Fibroblast of skin of abdomen (primary cell): ENCODE measurements around the gene ZMIZ2.

Experiments used
- DNase-seq: peaks from one replicate; pipeline ENCODE4 v3.0.0-alpha.2; 2013

The ZMIZ2 gene

GRCh38 chr7:44805950-44806349, 57.3 kb downstream of the ZMIZ2 start:
- DNase-seq: no peak

DNA sequence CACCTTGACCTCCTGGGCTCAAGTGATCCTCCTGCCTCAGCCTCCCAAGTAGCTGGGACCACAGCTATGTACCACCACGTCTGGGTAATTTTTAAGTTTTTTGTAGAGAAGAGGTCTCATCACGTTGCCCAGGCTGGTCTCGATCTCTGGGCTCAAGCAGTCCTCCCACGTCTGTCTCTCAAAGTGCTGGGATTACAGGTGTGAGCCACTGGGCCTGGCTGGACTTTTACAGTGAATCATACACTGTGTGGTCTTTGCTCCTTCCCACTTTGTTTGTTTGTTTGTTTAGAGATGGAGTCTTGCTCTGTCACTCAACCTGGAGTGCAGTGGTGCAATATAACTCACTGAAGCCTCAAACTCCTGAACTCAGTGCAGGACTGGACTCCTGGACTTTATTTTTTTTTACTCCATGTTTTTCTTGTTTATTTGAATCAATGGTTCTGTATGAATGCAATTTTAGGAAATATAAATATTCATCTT, 60.3 kb downstream of the ZMIZ2 start:
- DNase-seq: no peak

GRCh38 chr7:44811093-44811492, 62.4 kb downstream of the ZMIZ2 start:
- no peak for DNase-seq

GRCh38 chr7:44811571-44811970, 62.9 kb downstream of the ZMIZ2 start:
- DNase-seq: no peak

- no peak for DNase-seq
Measured at GRCh38 chr7:44814919-44815318, 66.3 kb downstream of the ZMIZ2 start.

DNA sequence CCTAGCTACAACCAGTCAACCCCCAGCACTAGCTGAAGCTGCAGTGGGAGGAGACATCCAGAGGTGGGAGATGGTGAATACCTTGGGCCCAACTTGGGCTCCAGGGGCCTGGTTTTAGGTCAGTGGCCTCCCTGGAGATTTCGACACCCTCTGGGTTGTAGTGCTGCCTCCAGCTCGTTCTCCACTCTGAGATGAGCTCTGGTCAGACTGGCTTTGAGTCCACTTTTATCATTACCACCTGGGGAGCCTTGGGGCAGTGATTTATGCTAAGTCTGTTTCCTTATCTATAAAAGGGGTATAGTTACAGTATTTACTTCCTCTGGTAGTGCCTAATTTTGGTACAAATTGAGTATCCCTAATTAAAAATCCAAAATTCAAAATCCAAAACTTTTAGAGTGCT, 70.6 kb downstream of the ZMIZ2 start:
- DNase-seq: no peak
